CD4-positive, alpha-beta T cell treated with Interferon gamma for 1 hour (primary cell): ENCODE results near the gene ZNF672.
"Not testable (repeated sequence)": the region's sequence is repeated elsewhere in the genome, so short reads cannot be mapped to it uniquely, and the experiment has no call there.

ENCODE experiments used
- DNase-seq: peaks from one replicate; pipeline ENCODE4 v3.0.0-alpha.2; 2020

Gene ZNF672

GRCh38 chr1:248813546-248813945 is 24.5 kb upstream of the ZNF672 start:
- no peak for DNase-seq

GRCh38 chr1:248814351-248814750 is 23.7 kb upstream of the ZNF672 start:
- no peak for DNase-seq

DNA sequence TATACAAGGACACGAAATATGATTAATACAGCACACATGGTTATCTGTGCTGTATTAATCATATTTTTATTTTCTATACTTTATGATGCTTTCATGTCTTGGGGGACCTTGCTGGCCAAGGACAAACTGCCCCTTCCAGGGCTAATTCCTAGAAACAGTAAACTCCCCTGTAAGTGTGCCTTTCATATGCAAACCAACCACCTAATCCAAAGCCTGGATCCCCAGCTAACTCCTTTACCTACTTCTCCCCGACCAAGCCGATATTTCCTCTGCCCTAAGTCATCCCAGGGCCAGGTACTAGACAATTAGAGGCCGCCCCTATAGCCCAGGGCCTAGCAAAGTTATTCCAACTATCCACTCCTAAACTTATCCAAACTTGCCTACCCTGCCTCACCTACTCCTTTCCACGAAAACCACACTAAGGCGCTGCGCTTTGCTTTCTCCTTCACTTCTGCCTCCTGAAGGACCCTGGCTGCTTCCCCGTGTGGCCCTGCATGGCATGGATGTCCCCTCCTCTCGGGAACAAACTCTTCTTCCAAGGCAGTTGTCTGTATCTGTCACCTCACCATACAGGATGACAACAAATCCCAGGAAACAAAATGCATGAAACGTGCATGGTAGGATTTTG is 22.5 kb upstream of the ZNF672 start:
- DNase-seq = no peak

- DNase-seq = no peak
These were observed 21.8 kb upstream of the ZNF672 start for GRCh38 chr1:248816042-248816851.

GRCh38 chr1:248817065-248817464 is 21.0 kb upstream of the ZNF672 start:
- no peak for DNase-seq

DNA sequence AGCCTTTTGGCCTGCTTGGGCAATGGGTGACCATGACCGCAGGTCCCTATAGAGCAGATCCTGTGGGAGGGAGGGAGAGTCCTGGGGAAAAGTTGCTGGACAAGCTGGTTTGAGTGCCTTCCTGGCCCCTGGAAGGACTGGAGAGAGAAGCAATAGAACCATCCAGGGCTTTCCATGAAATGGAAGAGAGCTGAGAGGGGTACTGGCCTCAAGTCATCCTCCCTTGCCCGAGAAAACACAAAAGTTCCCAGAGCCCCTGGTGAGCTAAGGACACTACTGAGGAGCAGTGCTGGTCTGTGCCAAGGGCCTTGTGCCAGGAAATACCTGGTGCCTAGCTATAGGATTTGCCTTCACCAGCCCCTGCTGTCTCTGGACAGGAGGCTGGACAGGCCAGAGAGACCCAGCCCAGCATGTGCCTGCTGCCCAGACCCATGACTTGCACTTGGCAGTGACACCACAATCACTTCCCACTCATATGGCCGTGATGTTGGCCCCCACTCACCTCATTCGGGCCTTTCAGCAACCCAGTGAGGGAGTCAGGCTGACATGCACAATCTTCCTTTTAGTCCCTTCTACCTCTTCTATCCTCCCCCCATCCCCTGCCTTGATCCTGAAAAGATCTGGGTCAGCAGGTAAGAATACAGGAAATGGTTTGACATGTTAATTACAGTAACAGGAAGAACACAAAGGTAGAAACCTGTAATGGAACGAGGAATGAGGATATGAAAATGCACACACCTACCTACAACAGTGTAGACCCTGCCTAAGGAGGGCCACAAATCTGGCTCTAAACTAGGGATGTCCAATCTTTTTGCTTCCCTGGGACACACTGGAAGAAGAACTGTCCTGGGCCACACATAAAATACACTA is 19.3 kb upstream of the ZNF672 start:
- no peak for DNase-seq

DNA sequence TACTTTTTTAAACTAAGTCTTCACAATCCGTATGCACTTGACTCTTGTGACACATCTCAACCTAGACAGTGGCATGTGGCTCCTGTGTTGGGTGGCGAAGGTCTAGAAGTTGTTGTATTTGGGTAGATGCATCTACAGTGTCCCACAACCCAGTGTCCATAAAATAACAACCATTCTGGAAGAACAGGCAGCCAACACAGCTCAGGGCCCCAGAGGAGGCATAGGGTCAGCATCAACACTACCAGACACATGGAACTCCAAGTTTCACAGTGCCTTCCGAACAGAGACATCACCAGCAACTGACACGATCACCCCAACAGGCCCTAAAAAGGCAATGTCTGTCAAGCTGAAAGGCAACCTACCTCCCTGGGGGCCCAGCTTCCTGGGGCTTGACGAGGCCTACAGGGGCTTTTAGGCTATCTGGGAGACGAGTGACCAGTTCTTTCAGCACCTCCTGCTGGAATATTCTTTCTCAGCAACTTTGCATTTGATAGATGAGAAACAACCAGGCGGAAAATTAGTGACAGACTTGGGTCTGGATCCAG is 17.9 kb upstream of the ZNF672 start:
- no peak for DNase-seq

- DNase-seq = no peak
These were observed 16.9 kb upstream of the ZNF672 start for GRCh38 chr1:248821101-248821500.

DNA sequence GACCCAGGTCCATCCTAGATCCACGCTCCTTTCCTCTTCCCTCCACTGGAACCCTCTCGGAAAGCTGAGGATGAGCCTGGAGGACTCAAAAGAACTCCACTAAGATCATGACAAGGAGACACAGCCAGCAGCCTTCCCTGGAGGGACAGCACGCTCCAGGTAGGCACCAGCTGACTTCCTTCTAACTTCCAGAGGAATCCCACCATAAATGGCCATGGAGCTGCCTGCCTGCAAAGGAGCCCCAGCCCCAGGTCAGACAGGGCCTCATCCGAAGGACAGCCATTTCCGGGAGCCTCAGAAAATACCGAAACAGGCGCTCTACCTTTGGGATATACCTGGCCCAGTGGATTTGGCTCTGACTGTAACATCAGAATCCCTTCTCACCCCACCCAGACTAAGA is 16.4 kb upstream of the ZNF672 start:
- DNase-seq = no peak

- no peak for DNase-seq
These were observed 15.6 kb upstream of the ZNF672 start for GRCh38 chr1:248822148-248823032.

DNA sequence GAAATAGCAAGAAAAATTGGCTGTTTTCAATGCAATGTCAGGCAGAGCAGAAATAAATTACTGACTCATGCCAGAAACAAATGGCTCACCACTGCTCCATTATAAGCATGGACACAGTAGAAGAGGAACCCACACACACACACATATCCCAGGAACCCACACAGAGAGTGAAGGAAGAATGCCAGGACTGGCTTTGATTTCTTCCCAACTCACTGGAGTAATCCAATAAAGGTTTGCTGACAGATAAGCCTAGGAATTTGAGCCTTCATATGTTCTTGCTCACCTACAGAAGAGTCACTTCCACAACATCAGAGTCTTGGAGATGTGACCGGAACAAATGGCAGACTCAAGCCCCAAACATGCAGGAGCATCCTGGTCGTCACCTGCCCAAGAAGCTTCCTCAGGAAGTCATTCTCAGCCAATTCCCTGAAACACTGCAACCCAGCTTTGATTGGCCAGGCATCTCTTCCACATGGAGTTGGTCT is 14.5 kb upstream of the ZNF672 start:
- DNase-seq = no peak

DNA sequence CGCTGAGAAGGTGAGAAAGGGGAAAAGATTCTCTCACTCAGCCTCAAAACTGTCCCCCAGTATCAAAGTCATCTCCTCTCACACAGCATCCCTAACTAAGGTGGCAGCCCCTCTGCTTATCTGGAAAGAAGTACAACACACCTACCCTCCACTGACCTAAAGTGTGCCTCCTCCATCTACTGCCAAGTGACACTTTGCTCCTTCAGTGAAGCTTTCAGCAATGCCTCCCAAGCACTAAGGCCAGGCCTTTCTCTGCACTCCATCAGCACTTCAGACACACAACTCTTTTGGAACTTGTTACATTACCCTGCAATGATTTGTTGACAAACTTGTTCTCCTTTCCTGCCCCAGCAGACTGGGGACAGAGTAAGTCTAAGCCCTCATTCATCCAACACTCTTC is 13.7 kb upstream of the ZNF672 start:
- DNase-seq = no peak

GRCh38 chr1:248824701-248825100 is 13.3 kb upstream of the ZNF672 start:
- no peak for DNase-seq

DNA sequence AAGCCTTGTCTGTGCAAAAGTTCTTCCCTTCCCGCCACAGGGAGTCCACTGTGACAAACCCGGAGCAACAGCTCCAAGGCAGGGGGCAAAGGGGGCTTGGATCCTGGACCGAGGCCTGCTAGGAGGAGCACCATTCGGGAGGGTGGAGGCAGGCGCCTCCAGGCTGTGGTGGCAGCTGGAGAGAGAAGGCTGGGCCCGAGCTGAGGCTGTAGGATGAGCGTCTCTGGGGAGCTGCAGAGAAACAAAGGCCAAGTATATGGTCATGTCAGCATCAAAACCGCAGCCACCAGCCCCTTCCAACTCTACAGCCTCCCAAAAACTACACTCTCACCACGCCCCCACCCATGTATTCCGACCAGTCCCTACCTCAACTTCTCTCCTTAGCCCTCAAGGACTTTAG is 12.9 kb upstream of the ZNF672 start:
- DNase-seq = no peak

GRCh38 chr1:248825573-248825908 is 12.5 kb upstream of the ZNF672 start:
- no peak for DNase-seq

DNA sequence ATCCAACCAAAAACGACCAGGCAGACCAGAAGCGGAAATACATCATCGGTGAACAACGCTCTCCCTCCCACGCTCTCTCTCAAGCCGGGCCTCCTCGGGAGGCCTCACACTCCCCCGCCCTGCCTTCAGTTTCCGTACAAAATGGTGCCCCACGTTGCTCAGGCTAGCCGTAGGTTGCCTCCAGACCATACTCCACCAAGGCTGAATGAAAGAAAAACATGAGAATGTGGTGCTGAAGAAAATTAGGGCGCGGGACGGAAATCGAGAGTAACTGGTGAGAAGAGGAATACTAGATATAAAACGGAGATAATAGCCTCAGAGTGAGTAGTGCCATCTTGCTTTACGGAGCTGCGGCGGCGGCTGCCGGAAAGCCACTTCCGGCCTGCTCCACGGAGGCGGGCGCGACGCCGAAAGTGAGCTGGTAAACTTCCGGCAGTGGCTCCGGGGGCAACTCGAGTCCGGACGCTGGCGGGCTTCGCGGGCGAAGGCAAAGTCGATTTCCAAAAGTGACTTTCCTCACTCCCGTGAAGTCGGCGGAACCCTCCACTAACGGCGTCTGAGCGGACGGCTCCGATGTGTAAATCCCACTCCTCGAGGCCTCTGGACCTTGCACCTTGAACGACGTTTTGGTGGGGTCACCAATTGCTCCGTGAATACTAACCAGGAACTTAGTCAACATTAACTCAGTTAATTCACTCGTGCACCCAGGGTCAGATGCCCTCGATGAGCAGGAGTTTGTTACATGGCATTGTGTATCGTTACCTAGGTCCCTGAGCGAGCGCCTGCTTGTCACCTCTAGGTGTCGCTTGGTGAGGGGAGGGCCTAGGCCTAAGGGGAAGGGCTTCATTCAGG is 11.9 kb upstream of the ZNF672 start, which contains the start of gene SH3BP5L:
SH3BP5L (minus strand) TSS at position 7 of the 852 bp plus-strand sequence. CDS start 980 bp downstream, outside the sequence.
- DNase-seq = peak; percentile 90

GRCh38 chr1:248828845-248829244 is 9.2 kb upstream of the ZNF672 start:
- no peak for DNase-seq

- not testable (repeated sequence) for DNase-seq
These were observed 7.4 kb upstream of the ZNF672 start for GRCh38 chr1:248830718-248831017.

DNA sequence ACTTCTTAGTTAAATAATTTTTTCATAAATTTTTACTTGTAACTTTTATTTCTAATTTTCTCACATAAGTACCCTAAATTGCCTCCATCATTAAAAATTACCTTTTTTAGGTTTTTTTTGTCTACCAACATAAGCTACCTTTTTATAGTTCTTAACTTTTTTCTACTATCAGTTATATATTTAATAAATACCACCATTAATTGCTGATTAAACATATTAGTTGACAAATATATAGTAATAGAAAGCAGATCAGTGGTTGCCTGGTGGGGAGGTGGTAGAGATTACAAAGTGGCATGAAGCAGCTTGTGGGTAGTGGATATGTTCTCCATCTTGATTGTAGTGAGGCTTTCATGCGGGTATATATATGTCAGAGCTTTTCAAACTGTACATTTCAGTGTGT is 6.2 kb upstream of the ZNF672 start:
- no peak for DNase-seq

- DNase-seq = no peak
These were observed 3.6 kb upstream of the ZNF672 start for GRCh38 chr1:248834343-248834940.
